Omental fat pad (tissue), 4 donors: ENCODE results near the gene UMOD. TPM values are rescaled to one million over a fixed set of nuclear protein-coding genes. Genes with fewer than 3 reads are reported as not detected.

ENCODE experiments used
- ATAC-seq: fragments of 150-250 bp; one replicate; pipeline ENCODE4 v1.9.1; 2016; ENCODE audit warnings: mild to moderate bottlenecking, moderate library complexity; ENCODE audit not compliant: low FRiP score
- DNase-seq: peaks from one replicate; pipeline ENCODE4 v3.0.0-alpha.2; 2019; ENCODE audit warnings: low spot score
- total RNA-seq, 4 donors: library from RNA; depleted of rRNA; stranded (reverse); fragments of >200 nt; gene quantifications; one replicate each; pipeline ENCODE4 v1.1.0, GENCODE V29; 2016
- TF ChIP-seq, protein P1 (sequence below), 3 donors: fragments of 450-650 bp; IDR thresholded peaks; one replicate each; pipeline ENCODE4 v1.5.1; 2016 to 2017; ENCODE audit warnings: antibody characterized with exemption in 3 of 3, mild to moderate bottlenecking in 3 of 3, moderate library complexity in 2 of 3

The UMOD gene
- total RNA-seq, 4 donors from 2014 or later, result not detected

DNA sequence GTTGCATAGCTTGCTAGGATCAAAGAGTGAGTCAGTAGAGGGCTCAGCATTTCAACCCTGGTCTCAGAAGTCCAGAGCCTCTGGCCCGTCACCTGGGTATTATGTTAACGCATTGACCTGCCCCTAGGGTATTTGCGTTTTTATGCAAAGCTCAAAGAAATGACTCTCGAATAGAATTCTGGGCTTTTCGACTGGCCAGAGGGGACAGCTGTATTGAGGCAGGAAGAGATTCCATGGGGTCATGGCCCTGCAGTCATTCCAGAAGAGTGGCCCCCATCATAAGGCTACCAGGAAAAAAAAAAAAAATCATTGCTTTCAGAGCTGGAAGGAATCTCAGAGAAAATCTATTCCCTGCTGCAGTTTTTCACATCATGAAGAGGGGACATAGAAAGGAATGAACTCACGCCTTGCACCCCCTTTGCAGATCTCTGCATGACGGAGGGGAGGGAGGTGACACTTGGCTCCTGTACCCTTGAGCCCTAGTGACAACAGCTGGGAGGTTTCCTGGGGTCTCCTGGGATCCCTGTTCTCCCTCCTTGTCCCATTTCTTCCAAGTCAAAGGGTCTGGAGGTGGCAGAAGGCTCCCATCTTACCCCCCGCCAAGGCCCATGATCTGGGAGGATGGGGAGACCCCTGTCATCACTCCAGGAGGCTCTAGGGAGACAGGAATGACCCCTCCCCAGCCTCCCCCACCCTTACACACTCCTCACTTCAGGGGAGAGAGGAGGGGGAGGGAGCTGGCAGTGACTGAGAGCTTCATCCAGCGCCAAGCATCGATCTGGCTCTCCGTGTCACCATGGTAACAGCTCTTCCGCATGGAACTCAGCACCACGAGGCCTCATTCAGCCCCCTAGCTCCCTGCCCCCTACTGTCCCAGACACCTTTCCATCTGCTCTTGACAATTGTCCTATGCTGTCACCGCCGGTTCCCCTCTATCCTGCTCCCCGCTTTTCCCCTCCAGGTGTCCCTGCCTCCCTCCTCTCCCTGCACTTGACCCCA lies 61.0 kb downstream of the UMOD start:
- TF ChIP-seq, protein P1, sequence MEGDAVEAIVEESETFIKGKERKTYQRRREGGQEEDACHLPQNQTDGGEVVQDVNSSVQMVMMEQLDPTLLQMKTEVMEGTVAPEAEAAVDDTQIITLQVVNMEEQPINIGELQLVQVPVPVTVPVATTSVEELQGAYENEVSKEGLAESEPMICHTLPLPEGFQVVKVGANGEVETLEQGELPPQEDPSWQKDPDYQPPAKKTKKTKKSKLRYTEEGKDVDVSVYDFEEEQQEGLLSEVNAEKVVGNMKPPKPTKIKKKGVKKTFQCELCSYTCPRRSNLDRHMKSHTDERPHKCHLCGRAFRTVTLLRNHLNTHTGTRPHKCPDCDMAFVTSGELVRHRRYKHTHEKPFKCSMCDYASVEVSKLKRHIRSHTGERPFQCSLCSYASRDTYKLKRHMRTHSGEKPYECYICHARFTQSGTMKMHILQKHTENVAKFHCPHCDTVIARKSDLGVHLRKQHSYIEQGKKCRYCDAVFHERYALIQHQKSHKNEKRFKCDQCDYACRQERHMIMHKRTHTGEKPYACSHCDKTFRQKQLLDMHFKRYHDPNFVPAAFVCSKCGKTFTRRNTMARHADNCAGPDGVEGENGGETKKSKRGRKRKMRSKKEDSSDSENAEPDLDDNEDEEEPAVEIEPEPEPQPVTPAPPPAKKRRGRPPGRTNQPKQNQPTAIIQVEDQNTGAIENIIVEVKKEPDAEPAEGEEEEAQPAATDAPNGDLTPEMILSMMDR (IDR thresholded peaks at IDR 0.05), result no peak
- ATAC-seq (no peak), DNase-seq (no peak)

DNA sequence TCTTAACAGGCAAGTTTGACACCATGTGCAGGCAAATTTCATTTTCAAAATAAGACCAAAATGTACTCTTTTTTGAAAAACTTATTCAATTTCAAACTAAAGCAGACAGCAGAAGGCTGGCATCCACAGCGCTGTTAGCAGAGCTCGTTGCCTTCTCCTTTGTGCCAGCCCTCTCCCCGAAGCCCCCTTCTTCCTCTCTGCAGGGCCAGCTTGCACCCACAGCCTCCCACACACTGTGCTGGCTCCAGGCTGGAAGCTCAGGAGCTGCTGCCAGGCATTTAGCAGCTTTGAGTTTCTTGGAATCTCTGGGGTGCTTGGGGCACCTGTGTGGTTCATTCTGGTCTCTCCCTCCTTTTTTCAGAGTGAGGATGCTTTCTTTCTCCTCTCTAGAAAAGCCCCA lies 62.9 kb downstream of the UMOD start:
- ATAC-seq (no peak), DNase-seq (no peak)
- TF ChIP-seq, protein P1 (IDR thresholded peaks at IDR 0.05), result no peak

DNA sequence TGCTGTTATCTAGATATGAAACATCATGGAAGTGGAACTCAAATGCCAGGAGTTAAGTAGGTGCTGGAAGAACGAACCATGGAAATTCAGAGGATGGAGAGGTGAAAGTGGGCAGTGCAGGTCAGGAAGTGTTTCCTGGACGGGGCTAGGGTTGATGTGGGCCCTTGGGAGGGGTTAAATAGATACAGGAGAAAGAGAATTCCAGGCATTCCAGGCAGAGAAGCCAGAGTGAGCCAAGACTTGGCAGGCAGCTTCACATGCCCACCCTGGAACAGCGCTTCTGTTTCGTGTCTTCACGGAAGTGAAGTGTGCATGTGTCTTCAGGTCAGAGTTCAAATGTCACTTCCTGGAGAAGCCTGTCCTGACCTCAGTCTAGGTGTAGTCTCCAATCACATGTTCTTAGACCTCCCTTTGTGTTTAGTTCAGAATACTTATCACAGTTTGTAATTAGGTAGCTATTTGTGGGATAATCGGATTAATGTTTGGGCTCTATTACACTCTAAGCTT lies 66.5 kb downstream of the UMOD start:
- TF ChIP-seq, protein P1 (IDR thresholded peaks at IDR 0.05), result no peak
- ATAC-seq (no peak), DNase-seq (no peak)

Other genes with a start within 250 kb of the UMOD start
- gene GP2, start 25.2 kb downstream of the UMOD start, total RNA-seq, result 1 to 10 TPM in 1 of 4 donors, under 1 TPM in 2, not detected in 1; 0.31 to 1.4 (median 0.32) TPM
- gene PDILT, start 52.0 kb upstream of the UMOD start, total RNA-seq, result not detected
- 10 to 100 TPM; 12.9 to 27.9 (median 23.7) TPM for gene ACSM5, start 56.8 kb upstream of the UMOD start, total RNA-seq
- under 1 TPM in 2 of 4 donors, not detected in 2; 0.19 to 0.63 TPM for gene ACSM2A, start 98.8 kb upstream of the UMOD start, total RNA-seq
- under 1 TPM in 1 of 4 donors, not detected in 3; 0.12 TPM for gene ACSM2B, start 223.7 kb upstream of the UMOD start, total RNA-seq